Natural killer cell (primary cell): Measurements from ENCODE around the gene C2orf78. TPM values are rescaled to one million over a fixed set of nuclear protein-coding genes. Genes with fewer than 3 reads are reported as not detected.

Experiments
- ATAC-seq, 3 donors: fragments of 150-1000 bp in 2 of 3; fragments of 200-7000 bp in 1 of 3; cut with Tn5 transposase; 1 replicate in 1 of 3; 2 replicates in 2 of 3; pipeline ENCODE4 v1.10.0; 2021; ENCODE audit warnings: mild to moderate bottlenecking in 2 of 3, moderate library complexity in 2 of 3
- DNase-seq, 2 donors: peaks; one replicate each; pipeline versions ENCODE4 v3.0.0 to v3.0.0-alpha.2; 2013 to 2021; ENCODE audit warnings: mixed read lengths in 1 of 2
- H3K27ac ChIP-seq: one replicate; pipeline ENCODE4 v1.5.1; 2013; ENCODE audit warnings: mild to moderate bottlenecking, low read length
- H3K27me3 ChIP-seq: one replicate; pipeline ENCODE4 v1.6.1; 2013; ENCODE audit warnings: low read length; ENCODE audit not compliant: control insufficient read depth, insufficient read depth
- H3K36me3 ChIP-seq: one replicate; pipeline ENCODE4 v1.6.1; 2013; ENCODE audit warnings: low read length; ENCODE audit not compliant: control insufficient read depth, insufficient read depth
- H3K4me1 ChIP-seq: one replicate; pipeline ENCODE4 v1.6.1; 2013; ENCODE audit warnings: low read length; ENCODE audit not compliant: control insufficient read depth, insufficient read depth
- H3K4me3 ChIP-seq: one replicate; pipeline ENCODE4 v1.5.1; 2013; ENCODE audit warnings: low read length
- H3K9me3 ChIP-seq: one replicate; pipeline ENCODE4 v1.6.1; 2013; ENCODE audit warnings: low read length; ENCODE audit not compliant: control insufficient read depth, insufficient read depth
- H3K27ac Mint-ChIP-seq, 2 donors: one replicate each; pipeline ENCODE4 v1.8.0; 2022; ENCODE audit warnings: mild to moderate bottlenecking in 2 of 2, mixed read lengths in 2 of 2, moderate library complexity in 1 of 2
- H3K27me3 Mint-ChIP-seq, 2 donors: one replicate each; pipeline ENCODE4 v1.8.0; 2022; ENCODE audit warnings: low read depth in 2 of 2, mixed read lengths in 2 of 2
- H3K36me3 Mint-ChIP-seq: one replicate; pipeline ENCODE4 v1.8.0; 2022; ENCODE audit warnings: mixed read lengths
- H3K4me1 Mint-ChIP-seq, 2 donors: one replicate each; pipeline ENCODE4 v1.8.0; 2022; ENCODE audit warnings: mixed read lengths in 2 of 2
- H3K4me3 Mint-ChIP-seq: one replicate; pipeline ENCODE4 v1.8.0; 2022; ENCODE audit warnings: mild to moderate bottlenecking, moderate library complexity, mixed read lengths
- H3K9me3 Mint-ChIP-seq, 2 donors: one replicate each; pipeline ENCODE4 v1.8.0; 2022; ENCODE audit warnings: mixed read lengths in 2 of 2
- CTCF ChIP-seq: fragments of 200-600 bp; IDR thresholded peaks from one replicate; pipeline ENCODE4 v1.8.0; 2022; ENCODE audit warnings: antibody characterized with exemption
- WGBS: methylation state at CpG from one replicate; pipeline ENCODE4 v1.1.7; 2013; ENCODE audit warnings: missing lambda C conversion rate; ENCODE audit not compliant: insufficient coverage; 5-methylcytosine and 5-hydroxymethylcytosine counted together
- intact Hi-C: fragments of 100-400 bp; cut with micrococcal nuclease; formaldehyde crosslinking; loops from one replicate; pipeline ENCODE4 v1.14.2; 2022
- total RNA-seq, 4 donors: library from RNA; stranded (reverse); fragments of 120-200 nt in 1 of 4; gene quantifications; one replicate each; pipeline versions ENCODE4 v1.2.3 to v1.2.4, GENCODE V29; 2013 to 2022

Gene C2orf78
- total RNA-seq, 3 donors from 2014 or later (not counting 1 experiment from before 2014, with no cell fraction given): not detected

GRCh38 chr2:73821669-73822068, 37.7 kb downstream of the C2orf78 start:
- H3K4me3 Mint-ChIP-seq: no peak overlapping the region
- Histone ChIP-seq H3K27ac (no peak overlapping the region), H3K9me3 (no peaks in the 10 kb centered on the region), H3K4me3 (no peak overlapping the region), H3K27me3 (no peaks in the 10 kb centered on the region), H3K4me1 (no peaks in the 10 kb centered on the region), H3K36me3 (no peaks in the 10 kb centered on the region)
- DNase-seq (no peak), ATAC-seq (no peak)
- no peaks in the 10 kb centered on the region for H3K9me3 Mint-ChIP-seq
- H3K27me3 Mint-ChIP-seq: peaks cover 4 to 19% of the 10 kb centered on the region in 2 donors
- H3K4me1 Mint-ChIP-seq: peaks cover 0 to 4% of the 10 kb centered on the region in 2 donors
- TF ChIP-seq CTCF: no peak
- H3K27ac Mint-ChIP-seq: no peak overlapping the region
- intact Hi-C loops: no loop called here
- WGBS: 81% methylated on average over 2 of the region's 2 CpGs
- H3K36me3 Mint-ChIP-seq: no peaks in the 10 kb centered on the region

- Histone ChIP-seq H3K9me3 (no peaks in the 10 kb centered on the region), H3K36me3 (no peaks in the 10 kb centered on the region), H3K4me3 (no peak overlapping the region), H3K27ac (no peak overlapping the region), H3K4me1 (no peaks in the 10 kb centered on the region), H3K27me3 (no peaks in the 10 kb centered on the region)
- TF ChIP-seq CTCF: no peak
- no peak overlapping the region for H3K27ac Mint-ChIP-seq
- peaks cover under 1 to 4% of the 10 kb centered on the region in 2 donors for H3K4me1 Mint-ChIP-seq
- H3K27me3 Mint-ChIP-seq: peaks cover 4 to 19% of the 10 kb centered on the region in 2 donors
- intact Hi-C loops: no loop called here
- WGBS: 70% methylated on average over 1 of the region's 1 CpG
- no peak overlapping the region for H3K4me3 Mint-ChIP-seq
- ATAC-seq (no peak), DNase-seq (no peak)
- H3K36me3 Mint-ChIP-seq: no peaks in the 10 kb centered on the region
- no peaks in the 10 kb centered on the region for H3K9me3 Mint-ChIP-seq
Observed at GRCh38 chr2:73822276-73822675, 38.3 kb downstream of the C2orf78 start.

- Mint-ChIP-seq H3K4me1 (peaks cover 6 to 9% of the 10 kb centered on the region in 2 donors), H3K9me3 (no peaks in the 10 kb centered on the region), H3K27me3 (peaks cover 0 to 19% of the 10 kb centered on the region in 2 donors), H3K4me3 (no peak overlapping the region), H3K36me3 (no peaks in the 10 kb centered on the region), H3K27ac (no peak overlapping the region)
- WGBS: 87% methylated on average over 2 of the region's 2 CpGs
- no peak overlapping the region for H3K4me3 ChIP-seq
- intact Hi-C loops: no loop called here
- H3K4me1 ChIP-seq: peaks cover 4% of the 10 kb centered on the region
- H3K36me3 ChIP-seq: no peaks in the 10 kb centered on the region
- ATAC-seq (no peak), DNase-seq (no peak)
- H3K9me3 ChIP-seq: no peaks in the 10 kb centered on the region
- no peaks in the 10 kb centered on the region for H3K27me3 ChIP-seq
- TF ChIP-seq CTCF: no peak
- H3K27ac ChIP-seq: no peak overlapping the region
Observed at GRCh38 chr2:73822991-73823390, 39.0 kb downstream of the C2orf78 start.

GRCh38 chr2:73823416-73823815, 39.4 kb downstream of the C2orf78 start:
- ATAC-seq (no peak), DNase-seq (no peak)
- Mint-ChIP-seq H3K27me3 (peaks cover 0 to 19% of the 10 kb centered on the region in 2 donors), H3K36me3 (no peaks in the 10 kb centered on the region), H3K4me1 (peaks cover 8 to 10% of the 10 kb centered on the region in 2 donors), H3K4me3 (no peak overlapping the region), H3K9me3 (no peaks in the 10 kb centered on the region), H3K27ac (no peak overlapping the region)
- 86% methylated on average over 1 of the region's 2 CpGs for WGBS
- H3K9me3 ChIP-seq: no peaks in the 10 kb centered on the region
- H3K27ac ChIP-seq: no peak overlapping the region
- peaks cover 8% of the 10 kb centered on the region for H3K4me1 ChIP-seq
- no peaks in the 10 kb centered on the region for H3K36me3 ChIP-seq
- H3K27me3 ChIP-seq: no peaks in the 10 kb centered on the region
- H3K4me3 ChIP-seq: no peak overlapping the region
- intact Hi-C loops: no loop called here
- no peak for TF ChIP-seq CTCF
